ENCODE data around the gene VAV3. TPM values are rescaled to one million over a fixed set of nuclear protein-coding genes. Genes with fewer than 3 reads are reported as not detected.

Gene VAV3
- total and polyA plus RNA-seq, 4 donors, result 1.7 to 14.4 (median 7.6) TPM

- 90 to 91% methylated on average over 3 of the region's 3 CpGs for WGBS, 2 donors
- Histone ChIP-seq H3K4me1 (ENCODE audit: control insufficient read depth in 5 of 5, insufficient read depth in 5 of 5, low read length in 5 of 5) (no peaks in the 10 kb centered on the region), H3K27ac (ENCODE audit: low read depth in 1 of 2, low read length in 1 of 2) (no peak overlapping the region), H3K27me3 (ENCODE audit: control insufficient read depth in 3 of 3, insufficient read depth in 3 of 3, low read length in 2 of 3) (no peaks in the 10 kb centered on the region), H3K36me3 (ENCODE audit: control insufficient read depth in 4 of 4, insufficient read depth in 4 of 4, low read length in 4 of 4) (no peaks in the 10 kb centered on the region), H3K9ac (ENCODE audit: insufficient read depth in 1 of 2, low read length in 2 of 2) (no peak overlapping the region), H3K9me3 (ENCODE audit: control insufficient read depth in 4 of 4, insufficient read depth in 3 of 4, low read length in 3 of 4) (peaks cover 0 to 3% (median 0%) of the 10 kb centered on the region in 4 donors), H3K4me3 (no peak overlapping the region)
- no peak for DNase-seq
- no peak for TF ChIP-seq CTCF (IDR thresholded peaks at IDR 0.05; ENCODE audit: control extremely low read depth, extremely low read depth)
- no peak for ATAC-seq (ENCODE audit: insufficient read depth, low FRiP score)
Measured at GRCh38 chr1:107649023-107649422, 316.0 kb downstream of the VAV3 start.

GRCh38 chr1:107648071-107648470 is 316.9 kb downstream of the VAV3 start:
- no peak overlapping the region for H3K27ac ChIP-seq (ENCODE audit: low read depth in 1 of 2, low read length in 1 of 2)

GRCh38 chr1:107647012-107647411 is 318.0 kb downstream of the VAV3 start:
- no peak for DNase-seq
- Histone ChIP-seq H3K36me3 (ENCODE audit: control insufficient read depth in 4 of 4, insufficient read depth in 4 of 4, low read length in 4 of 4) (no peaks in the 10 kb centered on the region), H3K4me3 (no peak overlapping the region), H3K4me1 (ENCODE audit: control insufficient read depth in 5 of 5, insufficient read depth in 5 of 5, low read length in 5 of 5) (no peaks in the 10 kb centered on the region), H3K9me3 (ENCODE audit: control insufficient read depth in 4 of 4, insufficient read depth in 3 of 4, low read length in 3 of 4) (peaks cover 0 to 3% (median 0%) of the 10 kb centered on the region in 4 donors), H3K9ac (ENCODE audit: insufficient read depth in 1 of 2, low read length in 2 of 2) (no peak overlapping the region), H3K27ac (ENCODE audit: low read depth in 1 of 2, low read length in 1 of 2) (no peak overlapping the region), H3K27me3 (ENCODE audit: control insufficient read depth in 3 of 3, insufficient read depth in 3 of 3, low read length in 2 of 3) (no peaks in the 10 kb centered on the region)
- ATAC-seq (ENCODE audit: insufficient read depth, low FRiP score), result no peak
- TF ChIP-seq CTCF (IDR thresholded peaks at IDR 0.05; ENCODE audit: control extremely low read depth, extremely low read depth), result no peak
- WGBS, 2 donors, result 84 to 89% methylated on average over 2 of the region's 2 CpGs

More at GRCh38 chr1:107648071-107648470, 316.9 kb downstream of the VAV3 start:
- no peak overlapping the region for H3K9ac ChIP-seq (ENCODE audit: insufficient read depth in 1 of 2, low read length in 2 of 2)
- H3K9me3 ChIP-seq (ENCODE audit: control insufficient read depth in 4 of 4, insufficient read depth in 3 of 4, low read length in 3 of 4), result peaks cover 0 to 3% (median 0%) of the 10 kb centered on the region in 4 donors
- H3K4me1 ChIP-seq (ENCODE audit: control insufficient read depth in 5 of 5, insufficient read depth in 5 of 5, low read length in 5 of 5), result no peaks in the 10 kb centered on the region
- no peak for TF ChIP-seq CTCF (IDR thresholded peaks at IDR 0.05; ENCODE audit: control extremely low read depth, extremely low read depth)
- H3K27me3 ChIP-seq (ENCODE audit: control insufficient read depth in 3 of 3, insufficient read depth in 3 of 3, low read length in 2 of 3), result no peaks in the 10 kb centered on the region
- ATAC-seq (ENCODE audit: insufficient read depth, low FRiP score) (no peak), DNase-seq (no peak)
- H3K4me3 ChIP-seq, result no peak overlapping the region
- no peaks in the 10 kb centered on the region for H3K36me3 ChIP-seq (ENCODE audit: control insufficient read depth in 4 of 4, insufficient read depth in 4 of 4, low read length in 4 of 4)

- DNase-seq, result peak in 1 of 3 donors; percentile 18
- Histone ChIP-seq H3K4me3 (no peak overlapping the region), H3K36me3 (ENCODE audit: control insufficient read depth in 4 of 4, insufficient read depth in 4 of 4, low read length in 4 of 4) (no peaks in the 10 kb centered on the region), H3K4me1 (ENCODE audit: control insufficient read depth in 5 of 5, insufficient read depth in 5 of 5, low read length in 5 of 5) (no peaks in the 10 kb centered on the region), H3K9me3 (ENCODE audit: control insufficient read depth in 4 of 4, insufficient read depth in 3 of 4, low read length in 3 of 4) (no peaks in the 10 kb centered on the region), H3K27ac (ENCODE audit: low read depth in 1 of 2, low read length in 1 of 2) (no peak overlapping the region), H3K27me3 (ENCODE audit: control insufficient read depth in 3 of 3, insufficient read depth in 3 of 3, low read length in 2 of 3) (no peaks in the 10 kb centered on the region), H3K9ac (ENCODE audit: insufficient read depth in 1 of 2, low read length in 2 of 2) (no peak overlapping the region)
- WGBS, 2 donors, result 67 to 76% methylated on average over 1 of the region's 1 CpG
- ATAC-seq (ENCODE audit: insufficient read depth, low FRiP score), result no peak
- no peak for TF ChIP-seq CTCF (IDR thresholded peaks at IDR 0.05; ENCODE audit: control extremely low read depth, extremely low read depth)
Measured at GRCh38 chr1:107643766-107644165, 321.2 kb downstream of the VAV3 start.
